SW480 (cell line): Measurements from ENCODE around the gene KRTAP9-2.
"Not testable (repeated sequence)": the region's sequence is repeated elsewhere in the genome, so short reads cannot be mapped to it uniquely, and the experiment has no call there.

Experiments used
- DNase-seq: peaks from one replicate; pipeline ENCODE4 v3.0.0-alpha.2; 2016; ENCODE audit warnings: low spot score

KRTAP9-2 gene

DNA sequence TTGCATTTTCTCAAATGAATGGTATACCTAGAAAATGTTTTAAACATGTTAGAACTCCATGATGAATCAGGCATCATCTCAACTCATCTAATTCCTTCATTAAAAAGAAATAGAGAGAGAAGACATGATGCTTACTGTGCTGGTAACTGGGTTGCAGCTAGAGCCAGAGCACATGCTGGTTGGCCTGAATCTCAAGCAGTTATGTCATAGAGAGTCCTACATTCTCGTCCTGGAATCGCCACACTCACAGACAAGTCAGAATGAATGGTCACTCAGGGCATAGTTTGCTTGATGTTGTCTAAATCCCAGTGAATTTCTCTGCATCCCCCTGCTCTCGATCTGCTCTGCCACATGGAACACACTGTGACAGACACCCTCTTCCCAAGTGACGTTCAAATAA lies 10.7 kb downstream of the KRTAP9-2 start:
- DNase-seq, result not testable (repeated sequence)

DNA sequence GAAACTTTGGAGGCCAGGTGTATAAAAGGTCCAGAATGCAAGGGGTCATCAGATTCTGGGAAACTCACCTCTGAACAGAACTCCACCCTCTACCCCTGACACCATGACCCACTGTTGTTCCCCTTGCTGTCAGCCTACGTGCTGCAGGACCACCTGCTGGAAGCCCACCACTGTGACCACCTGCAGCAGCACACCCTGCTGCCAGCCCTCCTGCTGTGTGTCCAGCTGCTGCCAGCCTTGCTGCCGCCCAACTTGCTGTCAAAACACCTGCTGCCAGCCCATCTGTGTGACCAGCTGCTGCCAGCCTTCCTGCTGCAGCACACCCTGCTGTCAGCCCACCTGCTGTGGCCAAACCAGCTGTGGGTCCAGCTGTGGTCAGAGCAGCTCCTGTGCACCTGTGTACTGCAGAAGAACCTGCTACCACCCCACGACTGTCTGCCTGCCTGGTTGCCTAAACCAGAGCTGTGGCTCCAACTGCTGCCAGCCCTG lies 11.5 kb downstream of the KRTAP9-2 start, which contains the start of gene KRTAP9-8:
KRTAP9-8 (plus strand) TSS at position 51 of the 489 bp plus-strand sequence; CDS start at position 104, 53 bp downstream.
- DNase-seq, result not testable (repeated sequence)

DNA sequence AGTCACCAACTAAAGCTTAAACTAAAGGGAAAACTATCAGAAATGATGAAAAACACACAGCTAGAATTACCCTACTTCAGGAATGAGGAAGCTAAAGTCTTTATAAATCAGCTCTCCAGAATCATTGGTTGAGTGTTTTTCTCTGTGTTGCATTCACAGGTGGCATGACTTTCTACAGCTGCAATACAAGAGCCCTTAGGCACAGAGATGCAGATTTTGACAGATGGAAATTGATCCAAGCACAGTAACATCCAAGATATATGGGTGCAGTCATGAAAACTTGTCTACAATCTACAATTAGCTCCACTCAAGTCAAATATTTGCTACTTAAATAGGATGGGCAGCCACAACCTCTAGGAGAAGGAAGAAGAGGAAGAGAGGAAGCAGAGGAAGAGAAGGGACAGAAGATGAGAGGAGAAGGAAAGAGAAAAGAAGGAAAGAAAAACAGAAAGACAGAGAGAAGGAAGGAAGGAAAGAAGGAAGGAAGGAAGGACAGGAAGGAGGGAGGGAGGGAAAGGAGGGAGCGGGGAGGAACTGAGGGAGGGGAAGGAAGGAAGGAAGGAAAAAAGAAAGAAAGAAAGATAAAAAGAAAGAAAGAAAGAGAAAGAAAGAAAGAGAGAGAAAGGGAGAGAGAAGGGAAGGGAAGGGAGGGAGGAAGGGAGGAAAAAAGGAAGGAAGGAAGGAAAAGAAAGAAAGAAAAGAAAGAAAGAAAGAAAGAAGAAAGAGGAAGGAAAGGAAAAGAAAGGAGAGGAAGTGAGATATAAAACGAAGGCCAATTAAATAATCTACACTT lies 20.7 kb downstream of the KRTAP9-2 start:
- DNase-seq, result not testable (repeated sequence)

DNA sequence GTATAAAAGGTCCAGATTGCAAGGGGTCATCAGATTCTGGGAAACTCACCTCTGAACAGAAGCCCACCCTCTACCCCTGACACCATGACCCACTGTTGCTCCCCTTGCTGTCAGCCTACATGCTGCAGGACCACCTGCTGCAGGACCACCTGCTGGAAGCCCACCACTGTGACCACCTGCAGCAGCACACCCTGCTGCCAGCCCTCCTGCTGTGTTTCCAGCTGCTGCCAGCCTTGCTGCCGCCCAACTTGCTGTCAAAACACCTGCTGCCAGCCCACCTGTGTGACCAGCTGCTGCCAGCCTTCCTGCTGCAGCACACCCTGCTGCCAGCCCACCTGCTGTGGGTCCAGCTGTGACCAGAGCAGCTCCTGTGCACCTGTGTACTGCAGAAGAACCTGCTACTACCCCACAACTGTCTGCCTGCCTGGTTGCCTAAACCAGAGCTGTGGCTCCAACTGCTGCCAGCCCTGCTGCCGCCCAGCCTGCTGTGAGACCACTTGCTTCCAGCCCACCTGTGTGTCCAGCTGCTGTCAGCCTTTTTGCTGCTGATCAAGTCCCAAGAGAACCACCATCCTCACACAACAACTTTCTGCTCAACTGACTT lies 23.3 kb downstream of the KRTAP9-2 start, which contains the start of gene KRTAP9-4:
KRTAP9-4 (plus strand) TSS at position 51 of the 604 bp plus-strand sequence; CDS start at position 85, 34 bp downstream.
- not testable (repeated sequence) for DNase-seq

DNA sequence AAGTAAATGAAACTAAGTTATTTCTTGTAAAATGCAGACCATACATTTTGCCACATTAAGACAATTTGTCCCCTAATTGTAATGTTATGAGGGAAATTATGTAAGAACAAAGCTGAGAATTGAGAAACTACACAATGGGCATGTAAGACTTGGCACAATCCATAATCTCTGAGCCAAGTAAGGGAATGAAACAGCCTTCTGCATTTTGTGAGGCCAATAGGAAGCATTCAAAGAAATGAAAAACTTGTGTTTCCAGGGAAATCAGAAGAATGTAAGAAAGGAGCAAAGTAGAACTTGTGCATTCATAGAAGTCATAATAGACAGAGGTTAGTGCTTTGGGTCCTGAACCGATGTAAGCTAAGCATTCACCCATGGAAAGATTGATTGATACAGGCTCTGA lies 24.8 kb downstream of the KRTAP9-2 start:
- DNase-seq, result no peak

DNA sequence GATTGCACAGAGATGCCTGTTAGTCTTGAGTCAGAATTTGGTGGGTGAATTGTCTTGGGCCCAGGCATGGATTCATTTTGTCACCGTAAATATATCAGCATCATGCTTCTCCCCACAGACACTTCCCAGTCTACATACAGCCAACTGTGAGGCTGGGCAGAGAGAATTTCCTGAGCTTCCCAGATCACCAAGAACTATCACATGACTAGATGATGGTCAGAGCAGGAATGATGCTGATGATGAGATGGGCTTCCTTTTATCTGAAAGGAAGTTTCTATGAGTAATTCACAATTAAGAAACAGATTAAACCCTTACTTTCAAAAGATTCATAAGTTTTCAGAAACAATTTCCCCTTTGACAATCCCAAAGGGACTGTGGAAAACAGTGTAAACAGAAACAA lies 28.4 kb downstream of the KRTAP9-2 start:
- no peak for DNase-seq

DNA sequence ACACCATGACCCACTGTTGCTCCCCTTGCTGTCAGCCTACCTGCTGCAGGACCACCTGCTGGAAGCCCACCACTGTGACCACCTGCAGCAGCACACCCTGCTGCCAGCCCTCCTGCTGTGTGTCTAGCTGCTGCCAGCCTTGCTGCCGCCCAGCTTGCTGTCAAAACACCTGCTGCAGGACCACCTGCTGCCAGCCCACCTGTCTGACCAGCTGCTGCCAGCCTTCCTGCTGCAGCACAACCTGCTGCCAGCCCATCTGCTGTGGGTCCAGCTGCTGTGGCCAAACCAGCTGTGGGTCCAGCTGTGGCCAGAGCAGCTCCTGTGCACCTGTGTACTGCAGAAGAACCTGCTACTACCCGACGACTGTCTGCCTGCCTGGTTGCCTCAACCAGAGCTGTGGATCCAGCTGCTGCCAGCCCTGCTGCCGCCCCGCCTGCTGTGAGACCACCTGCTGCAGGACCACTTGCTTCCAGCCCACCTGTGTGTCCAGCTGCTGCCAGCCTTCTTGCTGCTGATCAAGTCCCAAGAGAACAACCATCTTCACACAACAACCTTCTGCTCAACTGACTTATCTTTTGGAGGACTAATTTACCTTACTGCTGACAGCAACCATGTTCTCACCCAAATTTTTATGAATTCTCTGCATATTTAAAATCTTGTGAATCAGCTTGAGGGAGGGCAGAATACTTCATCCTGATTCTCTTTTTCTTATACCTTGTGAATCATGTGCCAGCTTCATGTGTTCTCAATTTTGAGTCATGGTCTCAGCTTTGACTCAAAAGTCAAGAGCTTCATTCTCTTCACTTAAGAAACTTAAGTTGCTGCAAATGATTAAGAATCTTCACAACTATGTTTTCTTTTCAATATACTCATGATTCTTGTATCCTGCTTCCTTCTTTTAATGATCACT lies 29.2 kb downstream of the KRTAP9-2 start, which contains the start of gene KRTAP9-9:
KRTAP9-9 (plus strand) TSS at position 4 of the 910 bp plus-strand sequence.
- DNase-seq, result not testable (repeated sequence)

DNA sequence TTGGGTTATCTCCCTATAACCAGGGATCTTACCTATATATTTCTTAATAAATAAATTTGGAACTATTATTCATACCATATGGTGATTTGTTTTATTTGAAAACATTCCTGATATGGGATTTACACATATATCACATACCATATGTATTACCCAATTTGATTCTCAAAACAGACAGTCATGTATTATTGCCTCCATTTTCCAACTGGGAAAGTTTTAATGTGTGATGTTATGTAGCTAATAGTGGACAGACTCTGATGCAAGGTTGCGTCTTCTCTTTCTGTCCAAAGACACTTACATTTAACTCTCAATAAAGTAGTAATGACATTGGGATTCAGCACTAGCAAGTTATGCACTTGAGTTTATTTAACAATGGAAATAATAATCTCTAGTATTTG lies 29.8 kb downstream of the KRTAP9-2 start:
- no peak for DNase-seq

DNA sequence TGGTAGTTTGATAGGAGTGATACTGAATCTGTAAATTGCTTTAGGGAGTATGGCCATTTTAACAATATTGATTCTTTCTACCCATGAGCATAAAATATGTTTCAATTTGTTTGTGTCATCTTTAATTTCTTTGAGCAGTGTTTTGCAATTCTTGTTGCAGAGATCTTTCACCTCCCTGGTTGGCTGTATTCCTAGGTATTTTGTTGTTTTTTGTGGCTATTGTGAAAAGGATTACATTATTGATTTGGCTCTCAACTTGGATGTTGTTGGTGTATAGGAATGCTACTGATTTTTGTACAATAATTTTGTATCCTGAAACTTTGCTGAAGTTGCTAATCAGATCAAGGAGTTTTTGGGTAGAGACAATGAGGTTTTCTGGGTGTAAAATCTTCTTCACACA lies 32.0 kb downstream of the KRTAP9-2 start:
- no peak for DNase-seq

DNA sequence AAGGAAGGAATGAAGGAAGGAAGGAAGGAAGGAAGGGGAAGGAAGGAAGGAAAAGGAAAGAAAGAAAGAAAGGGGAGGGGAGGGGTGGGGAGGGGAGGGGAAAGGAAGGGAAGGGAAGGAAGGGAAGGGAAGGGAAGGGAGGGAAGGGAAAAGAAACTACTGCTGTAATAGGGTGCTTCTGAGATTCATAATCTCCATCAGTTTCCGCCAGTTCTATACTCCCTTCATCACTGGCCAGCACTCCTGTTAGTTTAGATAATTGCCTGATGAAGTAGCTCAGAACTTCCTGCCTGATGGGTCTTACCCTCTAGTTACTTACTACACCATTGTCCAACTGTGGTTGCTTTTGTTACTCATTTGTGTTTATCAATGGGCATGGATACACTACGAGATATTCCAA lies 36.8 kb downstream of the KRTAP9-2 start:
- DNase-seq, result no peak

DNA sequence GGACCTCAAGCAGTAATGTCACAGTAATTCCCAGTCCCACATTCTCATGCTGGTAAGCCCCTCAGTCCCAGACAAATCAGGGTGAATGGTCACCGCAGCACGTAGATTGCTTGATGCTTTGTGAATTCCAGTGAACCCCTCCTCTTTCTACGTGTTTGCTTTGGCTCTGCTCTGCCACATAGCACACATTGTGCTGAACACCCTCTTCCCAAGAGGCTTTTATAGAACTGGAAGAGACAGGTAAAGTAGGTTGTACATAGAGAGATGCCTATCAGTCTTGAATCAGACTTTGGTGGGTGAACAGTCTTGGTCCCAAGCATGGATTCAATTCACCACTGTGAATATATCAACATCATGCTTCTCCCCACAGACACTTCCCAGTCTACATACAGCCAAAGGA lies 38.2 kb downstream of the KRTAP9-2 start:
- no peak for DNase-seq

DNA sequence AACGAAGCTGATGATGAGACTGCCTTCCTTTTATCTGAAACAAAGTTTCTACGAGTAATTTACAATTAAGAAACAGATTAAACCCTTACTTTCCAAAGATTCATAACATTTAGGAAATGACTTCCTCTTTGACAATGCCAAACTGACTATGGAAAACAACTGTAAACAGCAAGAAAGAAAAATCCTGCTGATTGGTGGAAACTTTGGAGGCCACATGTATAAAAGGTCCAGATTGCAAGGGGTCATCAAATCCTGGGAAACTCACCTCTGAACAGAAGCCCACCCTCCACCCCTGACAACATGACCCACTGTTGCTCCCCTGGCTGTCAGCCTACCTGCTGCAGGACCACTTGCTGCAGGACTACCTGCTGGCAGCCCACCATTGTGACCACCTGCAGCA lies 38.6 kb downstream of the KRTAP9-2 start, which contains the start of gene KRTAP9-6:
KRTAP9-6 (plus strand) TSS at position 301 of the 400 bp plus-strand sequence; CDS start at position 301, 0 bp downstream.
- no peak for DNase-seq

DNA sequence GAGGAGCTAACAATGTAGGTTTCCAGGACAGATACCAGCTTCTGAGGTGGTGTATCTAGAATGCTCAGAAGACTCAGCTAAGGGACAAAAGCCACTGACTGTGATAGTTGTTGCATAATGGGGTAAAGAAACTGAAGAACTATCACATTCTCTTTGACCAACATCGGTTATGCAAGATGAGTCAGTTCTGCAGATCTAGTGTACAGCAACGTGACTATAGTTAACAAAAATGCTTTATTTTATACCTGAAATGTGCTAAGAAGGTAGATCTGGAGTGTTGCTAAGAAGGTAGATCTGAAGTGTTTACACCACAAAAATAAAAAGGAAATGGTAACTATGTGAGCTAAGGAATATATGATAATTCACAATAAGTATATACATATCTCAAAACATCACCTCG lies 41.3 kb downstream of the KRTAP9-2 start:
- DNase-seq, result no peak

DNA sequence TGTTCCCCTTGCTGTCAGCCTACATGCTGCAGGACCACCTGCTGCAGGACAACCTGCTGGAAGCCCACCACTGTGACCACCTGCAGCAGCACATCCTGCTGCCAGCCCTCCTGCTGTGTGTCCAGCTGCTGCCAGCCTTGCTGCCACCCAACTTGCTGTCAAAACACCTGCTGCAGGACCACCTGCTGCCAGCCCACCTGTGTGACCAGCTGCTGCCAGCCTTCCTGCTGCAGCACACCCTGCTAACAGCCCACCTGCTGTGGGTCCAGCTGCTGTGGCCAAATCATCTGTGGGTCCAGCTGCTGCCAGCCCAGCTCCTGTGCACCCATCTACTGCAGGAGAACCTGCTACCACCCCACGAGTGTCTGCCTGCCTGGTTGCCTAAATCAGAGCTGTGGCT lies 44.9 kb downstream of the KRTAP9-2 start:
- DNase-seq, result not testable (repeated sequence)

DNA sequence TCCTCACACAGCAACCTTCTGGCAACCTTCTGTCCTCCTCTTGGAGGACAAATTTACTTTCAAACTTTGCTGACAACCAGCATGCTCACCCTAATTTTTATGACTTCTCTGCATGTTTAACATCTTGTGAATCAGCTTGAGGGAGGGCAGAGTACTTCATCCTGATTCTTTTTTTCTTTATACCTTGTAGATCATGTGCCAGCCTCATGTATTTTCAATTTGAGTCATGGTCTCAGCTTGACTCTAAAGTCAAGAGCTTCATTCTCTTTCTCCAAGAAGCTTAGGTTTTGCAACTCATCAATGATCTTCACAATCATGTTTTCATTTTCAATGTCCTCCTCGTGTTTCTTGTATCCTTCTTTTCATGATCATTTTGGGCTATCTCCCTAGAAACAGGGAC lies 45.4 kb downstream of the KRTAP9-2 start:
- DNase-seq, result no peak

DNA sequence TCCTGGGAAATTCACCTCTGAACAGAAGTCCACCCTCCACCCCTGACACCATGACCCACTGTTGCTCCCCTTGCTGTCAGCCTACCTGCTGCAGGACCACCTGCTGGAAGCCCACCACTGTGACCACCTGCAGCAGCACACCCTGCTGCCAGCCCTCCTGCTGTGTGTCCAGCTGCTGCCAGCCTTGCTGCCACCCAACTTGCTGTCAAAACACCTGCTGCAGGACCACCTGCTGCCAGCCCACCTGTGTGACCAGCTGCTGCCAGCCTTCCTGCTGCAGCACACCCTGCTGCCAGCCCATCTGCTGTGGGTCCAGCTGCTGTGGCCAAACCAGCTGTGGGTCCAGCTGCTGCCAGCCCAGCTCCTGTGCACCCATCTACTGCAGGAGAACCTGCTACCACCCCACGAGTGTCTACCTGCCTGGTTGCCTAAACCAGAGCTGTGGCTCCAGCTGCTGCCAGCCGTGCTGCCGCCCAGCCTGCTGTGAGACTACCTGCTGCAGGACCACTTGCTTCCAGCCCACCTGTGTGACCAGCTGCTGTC lies 49.3 kb downstream of the KRTAP9-2 start, which contains the start of gene KRTAP9-7:
KRTAP9-7 (plus strand) TSS at position 51 of the 543 bp plus-strand sequence; CDS start at position 51, 0 bp downstream.
- DNase-seq, result not testable (repeated sequence)
